Esophagus squamous epithelium (tissue), 5 donors: ENCODE measurements around the gene NDUFS5. TPM values are rescaled to one million over a fixed set of nuclear protein-coding genes. Genes with fewer than 3 reads are reported as not detected.

Source experiments
- DNase-seq: peaks from one replicate; lab custom pipeline; 2025; lab: John Stamatoyannopoulos, UW
- H3K27ac ChIP-seq, 4 donors: fragments of 200-600 bp; sonication (generic); one replicate each; pipeline ENCODE4 v1.5.1; 2016 to 2019; ENCODE audit warnings: mild to moderate bottlenecking in 1 of 4
- H3K27me3 ChIP-seq, 4 donors: fragments of 200-600 bp; sonication (generic); 1 replicate in 3 of 4; 2 replicates in 1 of 4; pipeline versions ENCODE4 v1.5.1 to v1.6.0; 2017 to 2021; ENCODE audit warnings: antibody characterized with exemption in 1 of 4
- H3K36me3 ChIP-seq, 3 donors: fragments of 200-600 bp; sonication (generic); one replicate each; pipeline ENCODE4 v1.5.1; 2016 to 2019
- H3K4me1 ChIP-seq, 3 donors: fragments of 200-600 bp; sonication (generic); one replicate each; pipeline ENCODE4 v1.5.1; 2017 to 2019
- H3K4me3 ChIP-seq, 4 donors: fragments of 200-600 bp; sonication (generic); 1 replicate in 3 of 4; 2 replicates in 1 of 4; pipeline ENCODE4 v1.5.1; 2016 to 2019; ENCODE audit warnings: mild to moderate bottlenecking in 2 of 4, moderate library complexity in 1 of 4
- H3K9me3 ChIP-seq, 3 donors: fragments of 200-600 bp; sonication (generic); one replicate each; pipeline ENCODE4 v1.5.1; 2016 to 2019
- POLR2A ChIP-seq, 4 donors: fragments of 450-650 bp; IDR thresholded peaks; one replicate each; pipeline ENCODE4 v1.6.1; 2017; ENCODE audit warnings: antibody characterized with exemption in 4 of 4, mild to moderate bottlenecking in 4 of 4, moderate library complexity in 3 of 4
- WGBS, 2 donors: methylation state at CpG; one replicate each; pipeline ENCODE4 v1.1.5; 2018; 5-methylcytosine and 5-hydroxymethylcytosine counted together
- intact Hi-C: fragments of 100-400 bp; cut with DNase I; formaldehyde crosslinking; loops from one replicate; pipeline ENCODE4 v1.15.0; 2022
- total RNA-seq, 4 donors: library from RNA; depleted of rRNA; stranded (reverse); fragments of >200 nt; gene quantifications; one replicate each; pipeline ENCODE4 v1.1.0, GENCODE V29; 2016
- TF ChIP-seq, protein P1 (sequence below), 6 experiments: fragments of 450-650 bp in 4 of 6; fragments of 200-600 bp in 2 of 6; sonication (generic) in 2 of 6; IDR thresholded peaks; one replicate each; pipeline ENCODE4 v1.5.1; 2016 to 2019; ENCODE audit warnings: antibody characterized with exemption in 6 of 6, mild to moderate bottlenecking in 4 of 6, moderate library complexity in 4 of 6
- donor health status: DM: yes; HTN: yes; CAD: no.

NDUFS5 gene
- total RNA-seq, 4 donors from 2014 or later: 300 to 496 (median 418) TPM

- Histone ChIP-seq H3K27me3 (no peaks in the 10 kb centered on the region), H3K4me1 (peaks cover 15 to 48% (median 17%) of the 10 kb centered on the region in 3 donors), H3K36me3 (peaks cover 0 to 8% (median 0%) of the 10 kb centered on the region in 3 donors), H3K27ac (peak within 1 kb of the TSS; percentile 95 to 99 (median 96)), H3K4me3 (peak within 1 kb of the TSS; percentile 90 to 100 (median 96)), H3K9me3 (no peaks in the 10 kb centered on the region)
- DNase-seq: peak; percentile 75
- 2 to 10% methylated on average over 2 to 5 of the region's 76 CpGs for WGBS, 2 donors
- intact Hi-C loops: no loop called here
- TF ChIP-seq POLR2A (IDR thresholded peaks at IDR 0.05): peak in 3 of 4 donors; percentile 87 to 99 (median 90)
- TF ChIP-seq, protein P1, sequence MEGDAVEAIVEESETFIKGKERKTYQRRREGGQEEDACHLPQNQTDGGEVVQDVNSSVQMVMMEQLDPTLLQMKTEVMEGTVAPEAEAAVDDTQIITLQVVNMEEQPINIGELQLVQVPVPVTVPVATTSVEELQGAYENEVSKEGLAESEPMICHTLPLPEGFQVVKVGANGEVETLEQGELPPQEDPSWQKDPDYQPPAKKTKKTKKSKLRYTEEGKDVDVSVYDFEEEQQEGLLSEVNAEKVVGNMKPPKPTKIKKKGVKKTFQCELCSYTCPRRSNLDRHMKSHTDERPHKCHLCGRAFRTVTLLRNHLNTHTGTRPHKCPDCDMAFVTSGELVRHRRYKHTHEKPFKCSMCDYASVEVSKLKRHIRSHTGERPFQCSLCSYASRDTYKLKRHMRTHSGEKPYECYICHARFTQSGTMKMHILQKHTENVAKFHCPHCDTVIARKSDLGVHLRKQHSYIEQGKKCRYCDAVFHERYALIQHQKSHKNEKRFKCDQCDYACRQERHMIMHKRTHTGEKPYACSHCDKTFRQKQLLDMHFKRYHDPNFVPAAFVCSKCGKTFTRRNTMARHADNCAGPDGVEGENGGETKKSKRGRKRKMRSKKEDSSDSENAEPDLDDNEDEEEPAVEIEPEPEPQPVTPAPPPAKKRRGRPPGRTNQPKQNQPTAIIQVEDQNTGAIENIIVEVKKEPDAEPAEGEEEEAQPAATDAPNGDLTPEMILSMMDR (IDR thresholded peaks at IDR 0.05): peak in 5 of 6 experiments; percentile 14 to 48 (median 25)
Measured at GRCh38 chr1:38990738-38991637, 35.2 kb upstream of the NDUFS5 start, which contains the start of gene AKIRIN1. Gene AKIRIN1, plus strand, starts transcription at chr1:38991276. Its CDS starts 105 bp downstream, at chr1:38991381.

DNA sequence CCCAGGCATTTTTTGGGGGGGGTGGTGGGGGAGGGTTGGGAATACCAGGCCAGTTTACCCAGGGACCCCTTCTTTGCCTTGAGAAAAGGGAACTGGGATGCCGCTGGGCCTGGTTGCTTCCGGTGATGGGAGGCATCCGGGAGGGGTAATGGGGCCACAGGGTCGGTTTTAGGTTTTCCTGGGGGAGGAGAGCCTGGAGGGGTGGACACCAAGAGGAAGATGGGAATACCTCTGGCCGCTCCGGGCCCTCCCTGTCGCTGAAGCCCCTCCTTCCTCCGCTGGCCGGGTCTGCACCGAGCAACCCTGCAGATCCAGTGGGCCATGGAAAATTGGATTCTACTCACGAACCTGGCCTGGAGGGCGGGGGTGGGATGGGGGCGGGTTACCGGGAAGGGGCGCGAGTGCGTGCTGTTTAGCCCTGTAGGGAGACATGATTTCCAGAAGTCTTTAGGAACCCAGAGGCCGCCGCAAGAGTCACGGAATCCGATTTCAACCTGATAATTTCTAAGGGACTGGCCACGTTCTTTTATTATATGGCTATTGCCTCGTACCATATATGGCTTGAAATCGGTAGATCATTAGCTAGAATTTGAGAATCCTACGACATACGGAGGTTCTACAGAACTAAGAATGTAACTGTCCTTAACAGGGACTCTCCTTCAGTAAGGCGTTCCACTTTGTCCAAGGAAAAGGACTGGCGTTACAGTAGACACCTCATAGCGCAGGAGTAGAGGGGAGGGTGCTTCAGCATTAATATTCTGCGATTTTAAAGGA lies 34.3 kb upstream of the NDUFS5 start:
- H3K4me1 ChIP-seq: peaks cover 20 to 56% (median 22%) of the 10 kb centered on the region in 3 donors

DNA sequence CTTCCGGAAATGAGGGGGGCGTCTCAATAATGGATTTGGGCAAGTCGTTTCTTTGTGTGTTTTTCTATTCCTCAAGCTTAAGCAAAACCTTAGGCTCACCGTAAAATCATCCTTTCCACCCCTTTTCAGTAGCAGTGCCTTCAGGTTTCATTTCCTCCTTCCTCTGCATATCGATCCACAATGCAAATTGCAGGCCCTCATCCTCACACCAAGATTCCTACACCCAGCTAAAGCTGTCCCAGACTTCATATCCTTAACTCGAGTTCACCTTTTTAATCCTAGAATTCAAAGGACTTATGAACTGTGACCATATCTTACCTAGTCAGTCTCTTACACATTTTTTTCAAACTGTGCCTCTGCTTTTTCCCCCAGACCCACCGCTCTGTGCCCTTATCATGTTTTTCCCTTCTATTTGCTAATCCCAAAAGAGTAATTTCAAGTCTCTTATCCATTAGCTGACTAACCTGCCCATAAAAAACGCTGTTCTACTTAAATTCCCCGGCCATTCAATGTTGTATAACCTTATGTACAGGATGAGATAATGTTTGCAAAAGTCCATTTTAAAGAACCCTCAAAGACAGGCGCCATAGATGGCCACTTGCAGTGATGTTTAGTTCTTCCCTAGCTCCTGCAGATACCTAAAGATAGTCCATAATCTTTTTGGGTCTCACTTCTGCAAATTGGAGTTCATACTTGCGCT lies 33.6 kb upstream of the NDUFS5 start:
- Histone ChIP-seq H3K4me1 (peaks cover 28 to 64% (median 29%) of the 10 kb centered on the region in 3 donors), H3K27ac (peak overlapping the region; percentile 95 to 99 (median 96)), H3K9me3 (no peaks in the 10 kb centered on the region), H3K27me3 (no peaks in the 10 kb centered on the region), H3K4me3 (peak overlapping the region; percentile 90 to 100 (median 96)), H3K36me3 (peaks cover 0 to 8% (median 0%) of the 10 kb centered on the region in 3 donors)
- DNase-seq: no peak
- TF ChIP-seq, protein P1 (IDR thresholded peaks at IDR 0.05): no peak
- TF ChIP-seq POLR2A (IDR thresholded peaks at IDR 0.05): no peak
- 17 to 20% methylated on average over 11 of the region's 11 CpGs for WGBS, 2 donors
- intact Hi-C loops: no loop called here

More for the DNA sequence above, 34.3 kb upstream of the NDUFS5 start:
- intact Hi-C loops: no loop called here
- no peak for DNase-seq
- Histone ChIP-seq H3K27ac (peak overlapping the region; percentile 95 to 99 (median 96)), H3K36me3 (peaks cover 0 to 8% (median 0%) of the 10 kb centered on the region in 3 donors), H3K9me3 (no peaks in the 10 kb centered on the region), H3K27me3 (no peaks in the 10 kb centered on the region), H3K4me3 (peak overlapping the region; percentile 90 to 100 (median 96))
- no peak for TF ChIP-seq POLR2A (IDR thresholded peaks at IDR 0.05)
- WGBS, 2 donors: 0 to 1% methylated on average over 11 to 20 of the region's 30 CpGs

DNA sequence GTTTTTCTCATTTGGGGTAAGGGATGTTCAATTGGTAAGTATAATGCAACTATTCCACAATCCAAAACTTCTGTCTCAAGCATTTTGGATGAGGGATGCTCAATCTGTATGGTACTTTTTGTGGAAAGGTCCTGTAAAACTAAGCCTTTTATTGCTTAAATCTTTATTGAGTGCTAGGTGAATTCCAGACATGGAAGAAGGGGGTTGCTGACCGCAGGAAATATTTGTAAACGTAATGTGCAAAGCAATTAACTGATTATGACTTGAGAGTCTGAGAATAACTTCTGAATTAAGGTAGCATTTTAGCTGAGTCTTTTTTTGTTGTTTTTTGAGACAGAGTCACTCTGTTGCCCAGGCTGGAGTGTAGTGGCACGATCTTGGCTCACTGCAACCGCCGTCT lies 32.0 kb upstream of the NDUFS5 start:
- 86 to 91% methylated on average over 5 of the region's 5 CpGs for WGBS, 2 donors
- H3K27ac ChIP-seq: no peak overlapping the region
- no peaks in the 10 kb centered on the region for H3K27me3 ChIP-seq
- no peak overlapping the region for H3K4me3 ChIP-seq
- peaks cover 29 to 80% (median 35%) of the 10 kb centered on the region in 3 donors for H3K4me1 ChIP-seq
- H3K36me3 ChIP-seq: peaks cover 0 to 20% (median 4%) of the 10 kb centered on the region in 3 donors
- intact Hi-C loops: no loop called here
- TF ChIP-seq POLR2A (IDR thresholded peaks at IDR 0.05): no peak
- TF ChIP-seq, protein P1 (IDR thresholded peaks at IDR 0.05): no peak
- DNase-seq: no peak
- H3K9me3 ChIP-seq: no peaks in the 10 kb centered on the region
